ENCODE data around the gene PPFIBP2. TPM values are rescaled to one million over a fixed set of nuclear protein-coding genes. Genes with fewer than 3 reads are reported as not detected.

The PPFIBP2 gene
- polyA plus RNA-seq, 3 donors = 57.9 to 75.6 (median 61.1) TPM

- DNase-seq = no peak
Observed at GRCh38 chr11:7523416-7524210, 9.8 kb downstream of the PPFIBP2 start.

- peak; percentile 60 for DNase-seq
Observed at GRCh38 chr11:7524462-7525235, 10.8 kb downstream of the PPFIBP2 start.

- no peak for DNase-seq
Observed at GRCh38 chr11:7525424-7525823, 11.6 kb downstream of the PPFIBP2 start.

GRCh38 chr11:7527029-7527428, 13.2 kb downstream of the PPFIBP2 start:
- no peak for DNase-seq

GRCh38 chr11:7528514-7529049, 14.8 kb downstream of the PPFIBP2 start:
- no peak for DNase-seq

- DNase-seq = no peak
Observed at GRCh38 chr11:7530013-7530640, 16.3 kb downstream of the PPFIBP2 start.

- DNase-seq = no peak
Observed at GRCh38 chr11:7531011-7531410, 17.2 kb downstream of the PPFIBP2 start.

GRCh38 chr11:7532405-7533145, 18.8 kb downstream of the PPFIBP2 start:
- DNase-seq = no peak

- DNase-seq = no peak
Observed at GRCh38 chr11:7533199-7534041, 19.6 kb downstream of the PPFIBP2 start.

GRCh38 chr11:7534042-7534378, 20.2 kb downstream of the PPFIBP2 start:
- no peak for DNase-seq

- no peak for DNase-seq
Observed at GRCh38 chr11:7536100-7536499, 22.3 kb downstream of the PPFIBP2 start.

GRCh38 chr11:7537265-7537664, 23.5 kb downstream of the PPFIBP2 start:
- DNase-seq = no peak

- no peak for DNase-seq
Observed at GRCh38 chr11:7538031-7538430, 24.2 kb downstream of the PPFIBP2 start.

- no peak for DNase-seq
Observed at GRCh38 chr11:7538466-7539454, 25.0 kb downstream of the PPFIBP2 start.

GRCh38 chr11:7540830-7541555, 27.2 kb downstream of the PPFIBP2 start:
- DNase-seq = no peak

- no peak for DNase-seq
Observed at GRCh38 chr11:7543302-7543701, 29.5 kb downstream of the PPFIBP2 start.

GRCh38 chr11:7544021-7544420, 30.2 kb downstream of the PPFIBP2 start:
- DNase-seq = no peak

- DNase-seq = no peak
Observed at GRCh38 chr11:7545611-7546010, 31.8 kb downstream of the PPFIBP2 start.

- no peak for DNase-seq
Observed at GRCh38 chr11:7546324-7546791, 32.6 kb downstream of the PPFIBP2 start.

All from renal pelvis (tissue), 4 donors.